H9 (cell line): Measurements from ENCODE around the gene TNNI3. TPM values are rescaled to one million over a fixed set of nuclear protein-coding genes. Genes with fewer than 3 reads are reported as not detected.
A peak's percentile ranks its signal among the peaks of the same experiment; 100 is the strongest.

Source experiments
- DNase-seq: peaks from one replicate; pipeline ENCODE4 v3.0.0-alpha.2; 2017
- H2AFZ ChIP-seq: one replicate; pipeline ENCODE4 v1.6.1; 2013; ENCODE audit warnings: mild to moderate bottlenecking, low read length, control low read depth, moderate library complexity
- H2AK5ac ChIP-seq: 2 replicates; pipeline ENCODE4 v1.6.1; 2013; ENCODE audit warnings: low read length, control low read depth, mixed read lengths; ENCODE audit not compliant: insufficient read length
- H2BK120ac ChIP-seq: one replicate; pipeline ENCODE4 v1.6.1; 2013; ENCODE audit warnings: low read depth, mild to moderate bottlenecking, low read length, control low read depth, inconsistent platforms; ENCODE audit not compliant: poor library complexity, severe bottlenecking
- H2BK12ac ChIP-seq: 2 replicates; pipeline ENCODE4 v1.6.1; 2013; ENCODE audit warnings: low read length, control low read depth, mixed read lengths, low read depth; ENCODE audit not compliant: insufficient read length
- H2BK15ac ChIP-seq: 2 replicates; pipeline ENCODE4 v1.6.1; 2013; ENCODE audit warnings: low read depth, low read length, control low read depth
- H2BK20ac ChIP-seq: one replicate; pipeline ENCODE4 v1.6.1; 2013; ENCODE audit warnings: low read depth, mild to moderate bottlenecking, low read length, control low read depth, inconsistent platforms; ENCODE audit not compliant: poor library complexity, severe bottlenecking
- H2BK5ac ChIP-seq: 2 replicates; pipeline ENCODE4 v1.6.1; 2013; ENCODE audit warnings: low read length, control low read depth, mixed read lengths; ENCODE audit not compliant: insufficient read length
- H3K14ac ChIP-seq: 2 replicates; pipeline ENCODE4 v1.6.1; 2013; ENCODE audit warnings: low read length, control low read depth; ENCODE audit not compliant: insufficient read depth
- H3K18ac ChIP-seq: 2 replicates; pipeline ENCODE4 v1.6.1; 2013; ENCODE audit warnings: low read depth, mild to moderate bottlenecking, mixed read lengths, low read length, control low read depth; ENCODE audit not compliant: insufficient read length
- H3K23ac ChIP-seq: 2 replicates; pipeline ENCODE4 v1.6.1; 2013; ENCODE audit warnings: low read length, control low read depth, mixed read lengths, low read depth; ENCODE audit not compliant: insufficient read length
- H3K23me2 ChIP-seq: 2 replicates; pipeline ENCODE4 v1.6.1; 2013; ENCODE audit warnings: low read depth, mild to moderate bottlenecking, mixed read lengths, low read length, control low read depth; ENCODE audit not compliant: insufficient read length, poor library complexity, severe bottlenecking
- H3K27ac ChIP-seq: 2 replicates; pipeline ENCODE4 v1.5.1; 2013; ENCODE audit warnings: low read length, control low read depth, mixed read lengths, low read depth; ENCODE audit not compliant: insufficient read length
- H3K27me3 ChIP-seq: 2 replicates; pipeline ENCODE4 v1.6.1; 2013; ENCODE audit warnings: low read length, control low read depth, inconsistent platforms; ENCODE audit not compliant: insufficient read depth
- H3K4ac ChIP-seq: 2 replicates; pipeline ENCODE4 v1.6.1; 2013; ENCODE audit warnings: low read depth, mild to moderate bottlenecking, control low read depth, inconsistent platforms, low read length, moderate library complexity
- H3K4me1 ChIP-seq: 2 replicates; pipeline ENCODE4 v1.6.1; 2013; ENCODE audit warnings: low read length, control low read depth, inconsistent platforms; ENCODE audit not compliant: insufficient read depth
- H3K4me2 ChIP-seq: 2 replicates; pipeline ENCODE4 v1.6.1; 2013; ENCODE audit warnings: low read length, control low read depth, mixed read lengths; ENCODE audit not compliant: insufficient read length, insufficient read depth
- H3K56ac ChIP-seq: 2 replicates; pipeline ENCODE4 v1.6.1; 2013; ENCODE audit warnings: low read depth, mild to moderate bottlenecking, mixed read lengths, low read length, control low read depth; ENCODE audit not compliant: insufficient read length
- H3K79me1 ChIP-seq: 2 replicates; pipeline ENCODE4 v1.6.1; 2013; ENCODE audit warnings: low read depth, mild to moderate bottlenecking, moderate library complexity, low read length, control low read depth, inconsistent platforms; ENCODE audit not compliant: insufficient read depth, poor library complexity, severe bottlenecking
- H3K79me2 ChIP-seq: 2 replicates; pipeline ENCODE4 v1.6.1; 2013; ENCODE audit warnings: low read length, control low read depth, inconsistent platforms; ENCODE audit not compliant: insufficient read depth
- H3K9ac ChIP-seq: 2 replicates; pipeline ENCODE4 v1.6.1; 2013; ENCODE audit warnings: low read length, control low read depth, mixed read lengths; ENCODE audit not compliant: insufficient read length; ENCODE audit errors: extremely low read depth
- H3K9me3 ChIP-seq: one replicate; pipeline ENCODE4 v1.6.1; 2013; ENCODE audit warnings: low read depth, low read length, inconsistent platforms; ENCODE audit not compliant: control insufficient read depth
- H3T11ph ChIP-seq: one replicate; pipeline ENCODE4 v1.6.1; 2013; ENCODE audit warnings: mild to moderate bottlenecking, low read length, control low read depth, inconsistent platforms
- H4K20me1 ChIP-seq: one replicate; pipeline ENCODE4 v1.6.1; 2013; ENCODE audit not compliant: control insufficient read depth, insufficient read length, insufficient read depth
- H4K5ac ChIP-seq: 2 replicates; pipeline ENCODE4 v1.6.1; 2013; ENCODE audit warnings: low read depth, mild to moderate bottlenecking, mixed read lengths, low read length, control low read depth; ENCODE audit not compliant: insufficient read length
- H4K8ac ChIP-seq: replicated peaks from 2 replicates; pipeline ENCODE4 v1.6.1; 2013; ENCODE audit warnings: low read length, control low read depth, mixed read lengths, low read depth; ENCODE audit not compliant: insufficient read length
- H4K91ac ChIP-seq: 2 replicates; pipeline ENCODE4 v1.6.1; 2013; ENCODE audit warnings: low read depth, mild to moderate bottlenecking, moderate library complexity, mixed read lengths, low read length, control low read depth; ENCODE audit not compliant: insufficient read length
- H3K27ac Mint-ChIP-seq, 3 experiments: 2 replicates in 2 of 3; 3 replicates in 1 of 3; pipeline ENCODE4 v1.8.0; 2020 to 2021; ENCODE audit warnings: mixed read lengths in 3 of 3, mild to moderate bottlenecking in 1 of 3, moderate library complexity in 1 of 3
- H3K27me3 Mint-ChIP-seq: 2 replicates; pipeline ENCODE4 v1.8.0; 2021; ENCODE audit warnings: low read depth, mild to moderate bottlenecking, moderate library complexity, mixed read lengths
- H3K36me3 Mint-ChIP-seq, 3 experiments: 2 replicates in 2 of 3; 3 replicates in 1 of 3; pipeline ENCODE4 v1.8.0; 2020 to 2021; ENCODE audit warnings: low read depth in 3 of 3, mixed read lengths in 3 of 3; ENCODE audit not compliant: insufficient read depth in 1 of 3
- H3K4me1 Mint-ChIP-seq, 2 experiments: 2 replicates each; pipeline ENCODE4 v1.8.0; 2020; ENCODE audit warnings: mixed read lengths in 2 of 2
- H3K4me3 Mint-ChIP-seq, 2 experiments: 2 replicates in 1 of 2; 3 replicates in 1 of 2; pipeline ENCODE4 v1.8.0; 2020 to 2021; ENCODE audit warnings: mild to moderate bottlenecking in 2 of 2, mixed read lengths in 2 of 2, moderate library complexity in 1 of 2
- H3K9me3 Mint-ChIP-seq, 2 experiments: 2 replicates in 1 of 2; 3 replicates in 1 of 2; pipeline ENCODE4 v1.8.0; 2020; ENCODE audit warnings: mild to moderate bottlenecking in 2 of 2, mixed read lengths in 2 of 2, moderate library complexity in 1 of 2
- CTCF ChIP-seq: fragments of 200-600 bp; sonication (generic); conservative IDR thresholded peaks from 3 replicates; pipeline ENCODE4 v1.8.0; 2021; ENCODE audit warnings: antibody characterized with exemption, mild to moderate bottlenecking
- WGBS: extraction: QIAGEN DNeasy Blood & Tissue Kit; methylation state at CpG from one replicate; pipeline ENCODE4 v1.1.7; 2013; ENCODE audit warnings: missing lambda C conversion rate, low lambda C conversion rate, mixed read lengths; ENCODE audit not compliant: insufficient read length; ENCODE audit errors: extremely low coverage; 5-methylcytosine and 5-hydroxymethylcytosine counted together
- total RNA-seq: library from RNA; stranded (reverse); gene quantifications from 2 replicates; pipeline ENCODE4 v1.2.1, GENCODE V29; 2021

Gene TNNI3
- total RNA-seq, 1 experiment from 2014 or later: 36.9 TPM

GRCh38 chr19:55174425-55175116 is 17.0 kb upstream of the TNNI3 start:
- Histone ChIP-seq H3K18ac (no peak overlapping the region), H2BK15ac (no peak overlapping the region), H2BK12ac (no peak overlapping the region), H3K9me3 (no peaks in the 10 kb centered on the region), H2BK5ac (no peak overlapping the region), H3K79me2 (no peaks in the 10 kb centered on the region), H2AFZ (no peak overlapping the region), H3K79me1 (no peaks in the 10 kb centered on the region), H4K20me1 (no peaks in the 10 kb centered on the region), H3K27ac (no peak overlapping the region), H4K91ac (no peak overlapping the region), H3K9ac (no peak overlapping the region), H4K8ac (no peak overlapping the region), H2BK120ac (no peak overlapping the region), H2BK20ac (no peak overlapping the region), H2AK5ac (no peak overlapping the region), H3K23ac (no peak overlapping the region), H3K56ac (no peak overlapping the region), H4K5ac (no peak overlapping the region), H3K4me2 (peak overlapping the region; percentile 32), H3K4ac (no peak overlapping the region), H3K14ac (no peak overlapping the region), H3K4me1 (peaks cover 2% of the 10 kb centered on the region; the same call in 1 of the 2 replicates), H3T11ph (no peak overlapping the region), H3K27me3 (no peaks in the 10 kb centered on the region), H3K23me2 (peaks cover 28% of the 10 kb centered on the region)
- Mint-ChIP-seq H3K36me3 (no peaks in the 10 kb centered on the region), H3K27me3 (peaks cover 75% of the 10 kb centered on the region), H3K4me1 (peaks cover 30 to 51% of the 10 kb centered on the region in 2 experiments), H3K4me3 (peak overlapping the region; percentile 66 to 92), H3K27ac (no peak overlapping the region; a peak in 1 of 7 replicates), H3K9me3 (peaks cover 2 to 8% of the 10 kb centered on the region in 2 experiments; a peak in 4 of 5 replicates)
- no CpG with 5 or more reads among the region's 21 CpGs for WGBS
- TF ChIP-seq CTCF: no peak
- DNase-seq: no peak
